Measurements from ENCODE around the gene GPR179.
"Not testable (repeated sequence)": the region's sequence is repeated elsewhere in the genome, so short reads cannot be mapped to it uniquely, and the experiment has no call there.

Gene GPR179

GRCh38 chr17:38320482-38320881, 23.3 kb downstream of the GPR179 start:
- no peak for DNase-seq

GRCh38 chr17:38317081-38317480, 26.7 kb downstream of the GPR179 start:
- DNase-seq: no peak

GRCh38 chr17:38315497-38315896, 28.3 kb downstream of the GPR179 start:
- DNase-seq: no peak

GRCh38 chr17:38296834-38297517, 46.8 kb downstream of the GPR179 start, which contains the start of gene MRPL45:
MRPL45 (plus strand) TSS chr17:38297168; CDS start chr17:38297184, 16 bp downstream.
- peak; percentile 73 to 93 for DNase-seq

- not testable (repeated sequence) for DNase-seq
These were observed 48.0 kb downstream of the GPR179 start for GRCh38 chr17:38295602-38296365.

GRCh38 chr17:38289760-38290159, 54.0 kb downstream of the GPR179 start:
- not testable (repeated sequence) for DNase-seq

GRCh38 chr17:38288217-38288827, 55.4 kb downstream of the GPR179 start:
- DNase-seq: not testable (repeated sequence)

- DNase-seq: not testable (repeated sequence)
These were observed 57.2 kb downstream of the GPR179 start for GRCh38 chr17:38286501-38287091.

GRCh38 chr17:38285994-38286393, 57.8 kb downstream of the GPR179 start:
- DNase-seq: not testable (repeated sequence)
